Neural crest cell (in vitro differentiated cells): Measurements from ENCODE around the gene RASSF4. TPM values are rescaled to one million over a fixed set of nuclear protein-coding genes. Genes with fewer than 3 reads are reported as not detected.

Experiments
- DNase-seq: peaks from one replicate; pipeline ENCODE4 v3.0.0; 2021; ENCODE audit warnings: low read depth, mixed read lengths, low spot score
- H3K27ac Mint-ChIP-seq: one replicate; pipeline ENCODE4 v1.8.0; 2021; ENCODE audit warnings: mild to moderate bottlenecking, mixed read lengths; ENCODE audit not compliant: unreplicated experiment
- H3K27me3 Mint-ChIP-seq: 2 replicates; pipeline ENCODE4 v1.8.0; 2021; ENCODE audit warnings: low read depth, mild to moderate bottlenecking, mixed read lengths
- H3K36me3 Mint-ChIP-seq: 2 replicates; pipeline ENCODE4 v1.8.0; 2021; ENCODE audit warnings: low read depth, mild to moderate bottlenecking, mixed read lengths
- H3K4me1 Mint-ChIP-seq: 2 replicates; pipeline ENCODE4 v1.8.0; 2021; ENCODE audit warnings: mixed read lengths
- H3K4me3 Mint-ChIP-seq: one replicate; pipeline ENCODE4 v1.8.0; 2021; ENCODE audit warnings: mild to moderate bottlenecking, mixed read lengths
- H3K9me3 Mint-ChIP-seq: 2 replicates; pipeline ENCODE4 v1.8.0; 2021; ENCODE audit warnings: mixed read lengths
- total RNA-seq: library from RNA; stranded (reverse); gene quantifications from 2 replicates; pipeline ENCODE4 v1.2.1, GENCODE V29; 2021
- TF ChIP-seq, protein P1 (sequence below): fragments of 200-600 bp; sonication (generic); conservative IDR thresholded peaks from 2 replicates; pipeline ENCODE4 v1.5.0; 2021; ENCODE audit warnings: antibody characterized with exemption, mild to moderate bottlenecking

The RASSF4 gene
- total RNA-seq, 1 donor from 2014 or later, result 18.6 TPM

DNA sequence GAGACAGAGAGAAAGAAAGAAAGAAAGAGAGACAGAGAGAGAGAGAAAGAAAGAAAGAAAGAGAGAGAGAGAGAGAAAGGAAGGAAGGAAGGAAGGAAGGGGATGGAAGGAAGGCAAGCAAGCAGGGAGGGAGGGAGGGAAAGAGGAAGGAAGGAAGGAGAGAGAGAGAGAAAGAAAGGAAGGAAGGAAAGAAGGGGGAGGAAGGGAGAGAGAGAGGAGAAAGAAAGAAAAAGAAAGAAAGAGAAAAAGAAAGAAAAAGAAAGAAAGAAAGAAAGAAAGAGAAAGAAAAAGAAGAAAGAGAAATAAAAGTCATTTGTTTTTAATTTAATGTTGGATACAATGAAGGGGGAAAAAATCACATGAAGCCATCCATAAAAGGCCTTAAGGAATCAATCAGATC, 4.6 kb upstream of the RASSF4 start:
- H3K27me3 Mint-ChIP-seq, result no peaks in the 10 kb centered on the region
- DNase-seq, result no peak
- peaks cover 70% of the 10 kb centered on the region for H3K4me1 Mint-ChIP-seq
- H3K27ac Mint-ChIP-seq, result no peak overlapping the region
- peaks cover 4% of the 10 kb centered on the region for H3K36me3 Mint-ChIP-seq
- TF ChIP-seq, protein P1, sequence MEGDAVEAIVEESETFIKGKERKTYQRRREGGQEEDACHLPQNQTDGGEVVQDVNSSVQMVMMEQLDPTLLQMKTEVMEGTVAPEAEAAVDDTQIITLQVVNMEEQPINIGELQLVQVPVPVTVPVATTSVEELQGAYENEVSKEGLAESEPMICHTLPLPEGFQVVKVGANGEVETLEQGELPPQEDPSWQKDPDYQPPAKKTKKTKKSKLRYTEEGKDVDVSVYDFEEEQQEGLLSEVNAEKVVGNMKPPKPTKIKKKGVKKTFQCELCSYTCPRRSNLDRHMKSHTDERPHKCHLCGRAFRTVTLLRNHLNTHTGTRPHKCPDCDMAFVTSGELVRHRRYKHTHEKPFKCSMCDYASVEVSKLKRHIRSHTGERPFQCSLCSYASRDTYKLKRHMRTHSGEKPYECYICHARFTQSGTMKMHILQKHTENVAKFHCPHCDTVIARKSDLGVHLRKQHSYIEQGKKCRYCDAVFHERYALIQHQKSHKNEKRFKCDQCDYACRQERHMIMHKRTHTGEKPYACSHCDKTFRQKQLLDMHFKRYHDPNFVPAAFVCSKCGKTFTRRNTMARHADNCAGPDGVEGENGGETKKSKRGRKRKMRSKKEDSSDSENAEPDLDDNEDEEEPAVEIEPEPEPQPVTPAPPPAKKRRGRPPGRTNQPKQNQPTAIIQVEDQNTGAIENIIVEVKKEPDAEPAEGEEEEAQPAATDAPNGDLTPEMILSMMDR, result no peak
- H3K9me3 Mint-ChIP-seq, result no peaks in the 10 kb centered on the region
- H3K4me3 Mint-ChIP-seq, result peak overlapping the region; percentile 50

DNA sequence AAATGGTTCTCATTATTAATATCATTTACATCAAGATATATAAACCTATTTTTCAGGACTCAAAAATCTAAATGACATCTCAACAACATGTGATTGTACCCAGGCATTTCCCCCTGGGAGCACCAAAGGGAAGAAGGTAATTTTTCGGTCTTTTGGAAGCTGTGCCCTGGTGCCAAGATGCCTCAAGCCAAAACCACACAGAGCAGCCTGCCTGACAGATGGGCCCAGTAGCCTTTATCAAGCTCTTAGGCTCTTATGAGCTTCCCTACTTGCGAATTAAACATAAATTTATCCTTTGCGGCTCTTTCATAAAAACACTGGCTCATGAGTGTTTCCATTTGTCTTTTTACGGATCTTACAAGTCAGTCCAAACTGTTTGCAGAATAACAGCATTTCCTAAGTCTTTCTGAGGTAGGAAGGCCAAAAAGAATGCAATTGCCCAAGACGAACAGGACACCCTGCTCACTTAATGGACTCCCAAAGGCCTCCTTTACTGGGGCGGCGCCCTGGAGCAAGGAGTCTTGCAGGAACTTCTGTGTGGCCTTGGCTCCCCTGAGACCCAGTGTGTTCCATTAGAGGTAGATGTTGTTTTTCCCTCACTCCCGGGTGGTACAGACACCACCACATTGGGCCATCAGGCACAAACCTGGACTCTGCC, 4.1 kb upstream of the RASSF4 start:
- H3K4me3 Mint-ChIP-seq, result peak overlapping the region; percentile 66
- TF ChIP-seq, protein P1, result no peak
- peaks cover 73% of the 10 kb centered on the region for H3K4me1 Mint-ChIP-seq
- H3K27ac Mint-ChIP-seq, result no peak overlapping the region
- H3K27me3 Mint-ChIP-seq, result no peaks in the 10 kb centered on the region
- H3K36me3 Mint-ChIP-seq, result peaks cover 4% of the 10 kb centered on the region
- DNase-seq, result no peak
- no peaks in the 10 kb centered on the region for H3K9me3 Mint-ChIP-seq

DNA sequence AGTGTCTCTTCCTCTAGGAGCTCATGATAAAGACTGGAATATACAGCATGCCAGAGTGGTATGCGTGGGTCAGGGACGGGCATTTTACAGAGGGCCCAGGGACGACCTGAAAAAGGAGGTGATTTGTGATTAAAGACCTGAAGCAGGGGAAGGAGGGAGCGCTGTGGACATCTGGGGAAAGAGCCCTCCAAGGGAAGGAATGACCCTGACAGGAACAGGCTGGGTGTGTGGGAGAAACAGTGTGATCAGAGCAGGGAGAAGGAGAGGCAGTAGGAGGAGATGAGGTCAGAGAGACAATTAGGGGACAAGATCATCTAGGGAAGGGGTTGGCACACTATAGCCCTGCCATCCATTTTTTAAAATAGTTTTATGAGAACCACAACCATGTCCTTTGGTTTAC, 3.4 kb upstream of the RASSF4 start:
- Mint-ChIP-seq H3K27me3 (no peaks in the 10 kb centered on the region), H3K4me3 (peak overlapping the region; percentile 66), H3K9me3 (no peaks in the 10 kb centered on the region), H3K4me1 (peaks cover 76% of the 10 kb centered on the region), H3K36me3 (peaks cover 4% of the 10 kb centered on the region), H3K27ac (no peak overlapping the region)
- TF ChIP-seq, protein P1, result no peak
- DNase-seq, result no peak

DNA sequence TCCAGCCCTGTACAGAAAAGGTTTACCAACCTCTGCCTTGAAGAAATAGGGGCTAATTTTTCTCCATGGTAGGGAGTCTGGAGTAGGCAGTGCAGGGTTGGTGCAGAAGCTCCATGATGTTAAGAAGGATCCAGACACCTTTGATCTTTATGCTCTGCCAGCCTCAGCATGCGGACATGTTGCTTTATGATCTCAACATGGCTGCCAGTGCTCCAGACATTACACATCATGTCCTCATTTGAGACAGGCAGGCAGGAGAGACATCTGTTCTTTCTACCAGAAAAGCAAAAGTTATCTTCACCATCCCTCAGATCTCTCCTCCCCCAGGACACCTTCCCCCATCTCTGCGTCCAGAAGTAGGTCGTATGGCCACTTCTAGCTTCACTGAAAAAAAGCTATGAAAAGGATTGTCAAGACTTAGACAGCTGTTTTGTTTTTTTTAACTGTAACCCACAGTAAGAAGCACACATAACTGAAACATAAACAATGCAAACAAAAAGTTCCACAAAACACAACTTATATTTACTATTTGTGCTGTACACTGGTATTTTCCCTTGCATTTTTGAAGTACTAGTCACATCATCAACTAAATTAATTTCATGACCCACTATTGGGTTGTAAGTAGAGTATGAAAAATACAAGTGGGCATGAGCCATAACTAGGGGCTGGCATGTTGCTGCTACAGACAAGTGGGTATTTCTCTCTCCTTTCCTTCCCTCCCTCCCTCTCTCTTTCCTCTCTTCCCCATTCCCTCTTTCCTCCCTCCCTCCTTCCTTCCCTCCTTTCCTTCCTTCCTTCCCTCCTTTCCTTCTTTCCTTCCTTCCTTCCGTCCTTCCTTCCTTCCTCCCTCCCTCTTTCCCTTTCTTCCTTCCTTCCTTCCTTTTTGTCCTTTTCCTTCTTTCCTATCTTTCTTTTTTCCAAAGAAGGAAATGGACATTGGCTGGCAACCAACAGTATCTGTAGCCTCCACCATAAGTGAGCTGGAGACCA, 2.6 kb upstream of the RASSF4 start:
- H3K9me3 Mint-ChIP-seq, result no peaks in the 10 kb centered on the region
- no peaks in the 10 kb centered on the region for H3K27me3 Mint-ChIP-seq
- peak overlapping the region; percentile 92 for H3K4me3 Mint-ChIP-seq
- TF ChIP-seq, protein P1, result no peak
- no peak for DNase-seq
- peaks cover 4% of the 10 kb centered on the region for H3K36me3 Mint-ChIP-seq
- H3K27ac Mint-ChIP-seq, result no peak overlapping the region
- H3K4me1 Mint-ChIP-seq, result peaks cover 76% of the 10 kb centered on the region

DNA sequence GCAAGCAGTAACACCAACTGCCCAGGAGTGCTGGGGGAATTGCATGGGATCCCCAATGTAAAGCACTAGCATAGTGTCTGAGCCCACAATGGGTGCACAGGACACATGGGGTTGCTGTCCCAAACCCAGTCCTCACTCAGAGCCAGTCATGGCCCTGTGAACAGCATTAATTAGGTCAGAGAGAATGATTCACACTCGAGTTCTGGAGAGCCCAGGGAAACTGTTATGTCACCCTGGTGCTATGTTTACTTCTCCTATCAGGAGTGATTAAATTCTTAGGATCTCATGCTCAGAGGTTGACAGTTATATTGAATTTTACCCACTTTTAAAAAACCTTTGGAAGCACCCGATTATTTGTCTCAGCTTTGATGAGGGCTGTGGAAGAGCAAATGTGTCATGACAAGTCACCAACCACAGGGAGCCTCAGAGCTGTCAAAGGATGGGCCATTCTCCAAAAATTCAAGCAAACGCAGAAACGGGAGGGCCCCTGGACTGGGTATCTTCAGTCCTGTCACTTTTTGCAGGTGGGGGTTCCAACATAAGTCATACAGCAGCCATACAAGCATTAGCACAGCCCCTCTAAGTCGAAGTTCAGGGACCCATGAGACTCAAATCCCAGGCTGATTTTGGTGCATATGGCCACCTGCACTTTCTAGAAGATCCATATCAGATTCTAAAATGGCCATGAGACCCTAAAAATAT, 1.3 kb upstream of the RASSF4 start:
- H3K27me3 Mint-ChIP-seq, result no peaks in the 10 kb centered on the region
- H3K4me1 Mint-ChIP-seq, result peaks cover 76% of the 10 kb centered on the region
- H3K36me3 Mint-ChIP-seq, result peaks cover 4% of the 10 kb centered on the region
- H3K4me3 Mint-ChIP-seq, result peak overlapping the region; percentile 92
- no peak for DNase-seq
- no peaks in the 10 kb centered on the region for H3K9me3 Mint-ChIP-seq
- no peak overlapping the region for H3K27ac Mint-ChIP-seq
- TF ChIP-seq, protein P1, result no peak
